Retina (tissue), 1 donor: ENCODE measurements around the gene CCDC174.

Experiments used
- DNase-seq: peaks from one replicate; pipeline ENCODE4 v3.0.0-alpha.2; 2016

Gene CCDC174

GRCh38 chr3:14706096-14706495 lies 54.5 kb downstream of the CCDC174 start:
- DNase-seq = peak; percentile 20

DNA sequence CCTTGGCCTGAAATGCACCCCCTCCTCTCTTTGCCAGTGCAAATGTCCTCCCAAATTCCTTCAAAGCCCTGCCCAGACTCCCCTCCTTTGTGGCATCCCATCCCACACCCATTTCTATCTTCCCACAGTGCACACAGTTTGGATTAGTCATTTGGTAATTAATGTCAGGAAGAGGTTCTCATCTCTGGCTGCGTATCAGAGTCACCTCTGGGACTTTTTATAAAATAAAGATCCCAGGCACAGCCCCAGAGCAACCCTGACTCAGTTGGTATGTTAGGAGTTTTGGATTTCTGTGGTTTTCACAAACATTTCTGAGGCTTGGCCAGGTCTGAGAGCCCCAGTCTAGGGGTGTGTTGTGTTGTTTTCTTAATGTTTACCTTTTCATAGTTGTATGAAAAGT lies 65.0 kb downstream of the CCDC174 start:
- DNase-seq = no peak

GRCh38 chr3:14717307-14717706 lies 65.7 kb downstream of the CCDC174 start:
- DNase-seq = no peak

GRCh38 chr3:14718539-14718938 lies 67.0 kb downstream of the CCDC174 start:
- no peak for DNase-seq

DNA sequence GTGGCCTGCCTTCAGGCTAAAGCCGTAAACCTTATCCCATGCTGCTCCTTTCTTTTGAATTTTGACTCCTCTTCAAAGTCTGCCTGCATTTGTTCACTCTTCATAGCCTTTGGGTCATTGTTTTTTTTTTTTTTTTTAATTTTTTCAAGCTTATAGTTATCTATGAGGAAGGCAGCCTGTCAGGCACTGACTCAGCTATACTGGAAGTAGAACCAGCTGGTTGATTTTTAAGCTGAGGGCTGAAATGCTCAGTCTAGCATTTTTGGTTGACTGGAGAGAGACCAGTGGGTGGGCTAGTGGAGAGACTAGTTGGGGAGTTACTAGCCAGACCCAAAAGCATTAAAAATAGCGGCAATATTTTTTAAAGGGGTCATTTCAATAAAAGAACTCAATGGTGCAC lies 67.4 kb downstream of the CCDC174 start:
- no peak for DNase-seq

- no peak for DNase-seq
Observed at GRCh38 chr3:14721126-14721864, 69.7 kb downstream of the CCDC174 start.
